ENCODE measurements around the gene SLC1A3. TPM values are rescaled to one million over a fixed set of nuclear protein-coding genes. Genes with fewer than 3 reads are reported as not detected.

Gene SLC1A3
- total RNA-seq, 1 experiment from 2014 or later = 28.9 TPM

GRCh38 chr5:36681711-36682110 is 75.3 kb downstream of the SLC1A3 start:
- Histone ChIP-seq H3K9me3 (ENCODE audit: low read depth, low read length, poor library complexity, severe bottlenecking) (no peaks in the 10 kb centered on the region), H3K36me3 (ENCODE audit: insufficient read depth, low read length, poor library complexity, severe bottlenecking) (no peaks in the 10 kb centered on the region), H3K4me3 (ENCODE audit: low read depth, low read length, poor library complexity, severe bottlenecking) (no peak overlapping the region), H3K27me3 (replicated peaks; ENCODE audit: insufficient read depth, low read depth, low read length, poor library complexity) (no peaks in the 10 kb centered on the region), H3K4me1 (ENCODE audit: insufficient read depth, low read length, poor library complexity, severe bottlenecking) (no peaks in the 10 kb centered on the region), H3K27ac (ENCODE audit: low read depth, low read length, poor library complexity, severe bottlenecking) (no peak overlapping the region)
- intact Hi-C loops (cut with micrococcal nuclease; ENCODE audit: unreplicated experiment) = no loop called here
- no TSS peak for BruUV-seq (replicated peaks)
- ChIA-PET POLR2A (ENCODE audit: low non-redundant PET) (no interaction called here), CTCF (no interaction called here)
- DNase-seq (ENCODE audit: low spot score) = no peak
- TF ChIP-seq CTCF (conservative IDR thresholded peaks at IDR 0.05; ENCODE audit: low read depth, low read length) = no peak
- TF ChIP-seq EZH2 (IDR thresholded peaks at IDR 0.05; ENCODE audit: borderline replicate concordance, low read depth, low read length, poor library complexity, severe bottlenecking) = no peak

- Histone ChIP-seq H3K4me1 (ENCODE audit: insufficient read depth, low read length, poor library complexity, severe bottlenecking) (no peaks in the 10 kb centered on the region), H3K9me3 (ENCODE audit: low read depth, low read length, poor library complexity, severe bottlenecking) (no peaks in the 10 kb centered on the region), H3K36me3 (ENCODE audit: insufficient read depth, low read length, poor library complexity, severe bottlenecking) (no peaks in the 10 kb centered on the region), H3K4me3 (ENCODE audit: low read depth, low read length, poor library complexity, severe bottlenecking) (no peak overlapping the region), H3K27ac (ENCODE audit: low read depth, low read length, poor library complexity, severe bottlenecking) (no peak overlapping the region), H3K27me3 (replicated peaks; ENCODE audit: insufficient read depth, low read depth, low read length, poor library complexity) (no peaks in the 10 kb centered on the region)
- ChIA-PET POLR2A (ENCODE audit: low non-redundant PET) (no interaction called here), CTCF (no interaction called here)
- intact Hi-C loops (cut with micrococcal nuclease; ENCODE audit: unreplicated experiment) = no loop called here
- no peak for DNase-seq (ENCODE audit: low spot score)
- no TSS peak for BruUV-seq (replicated peaks)
- TF ChIP-seq EZH2 (IDR thresholded peaks at IDR 0.05; ENCODE audit: borderline replicate concordance, low read depth, low read length, poor library complexity, severe bottlenecking) (no peak), CTCF (conservative IDR thresholded peaks at IDR 0.05; ENCODE audit: low read depth, low read length) (no peak)
These were observed 76.1 kb downstream of the SLC1A3 start for GRCh38 chr5:36682499-36682898.

- H3K9me3 ChIP-seq (ENCODE audit: low read depth, low read length, poor library complexity, severe bottlenecking) = no peaks in the 10 kb centered on the region
- CTCF ChIA-PET = no interaction called here
- no peaks in the 10 kb centered on the region for H3K36me3 ChIP-seq (ENCODE audit: insufficient read depth, low read length, poor library complexity, severe bottlenecking)
- POLR2A ChIA-PET (ENCODE audit: low non-redundant PET) = no interaction called here
- BruUV-seq (replicated peaks) = no TSS peak
- H3K4me1 ChIP-seq (ENCODE audit: insufficient read depth, low read length, poor library complexity, severe bottlenecking) = peaks cover 9% of the 10 kb centered on the region
- H3K27ac ChIP-seq (ENCODE audit: low read depth, low read length, poor library complexity, severe bottlenecking) = no peak overlapping the region
- no peak overlapping the region for H3K4me3 ChIP-seq (ENCODE audit: low read depth, low read length, poor library complexity, severe bottlenecking)
- intact Hi-C loops (cut with micrococcal nuclease; ENCODE audit: unreplicated experiment) = no loop called here
- TF ChIP-seq EZH2 (IDR thresholded peaks at IDR 0.05; ENCODE audit: borderline replicate concordance, low read depth, low read length, poor library complexity, severe bottlenecking) = no peak
- DNase-seq (ENCODE audit: low spot score) = peak; percentile 18
- H3K27me3 ChIP-seq (replicated peaks; ENCODE audit: insufficient read depth, low read depth, low read length, poor library complexity) = no peaks in the 10 kb centered on the region
These were observed 77.5 kb downstream of the SLC1A3 start for GRCh38 chr5:36683821-36684434.

Data from A673 (cell line).